H9 (cell line): Measurements from ENCODE around the gene AMACR. TPM values are rescaled to one million over a fixed set of nuclear protein-coding genes. Genes with fewer than 3 reads are reported as not detected.

Source experiments
- DNase-seq: peaks from one replicate; pipeline ENCODE4 v3.0.0-alpha.2; 2017
- H2AFZ ChIP-seq: one replicate; pipeline ENCODE4 v1.6.1; 2013; ENCODE audit warnings: mild to moderate bottlenecking, low read length, control low read depth, moderate library complexity
- H2AK5ac ChIP-seq: 2 replicates; pipeline ENCODE4 v1.6.1; 2013; ENCODE audit warnings: low read length, control low read depth, mixed read lengths; ENCODE audit not compliant: insufficient read length
- H2BK120ac ChIP-seq: one replicate; pipeline ENCODE4 v1.6.1; 2013; ENCODE audit warnings: low read depth, mild to moderate bottlenecking, low read length, control low read depth, inconsistent platforms; ENCODE audit not compliant: poor library complexity, severe bottlenecking
- H2BK12ac ChIP-seq: 2 replicates; pipeline ENCODE4 v1.6.1; 2013; ENCODE audit warnings: low read length, control low read depth, mixed read lengths, low read depth; ENCODE audit not compliant: insufficient read length
- H2BK15ac ChIP-seq: 2 replicates; pipeline ENCODE4 v1.6.1; 2013; ENCODE audit warnings: low read depth, low read length, control low read depth
- H2BK20ac ChIP-seq: one replicate; pipeline ENCODE4 v1.6.1; 2013; ENCODE audit warnings: low read depth, mild to moderate bottlenecking, low read length, control low read depth, inconsistent platforms; ENCODE audit not compliant: poor library complexity, severe bottlenecking
- H2BK5ac ChIP-seq: 2 replicates; pipeline ENCODE4 v1.6.1; 2013; ENCODE audit warnings: low read length, control low read depth, mixed read lengths; ENCODE audit not compliant: insufficient read length
- H3K14ac ChIP-seq: 2 replicates; pipeline ENCODE4 v1.6.1; 2013; ENCODE audit warnings: low read length, control low read depth; ENCODE audit not compliant: insufficient read depth
- H3K18ac ChIP-seq: 2 replicates; pipeline ENCODE4 v1.6.1; 2013; ENCODE audit warnings: low read depth, mild to moderate bottlenecking, mixed read lengths, low read length, control low read depth; ENCODE audit not compliant: insufficient read length
- H3K23ac ChIP-seq: 2 replicates; pipeline ENCODE4 v1.6.1; 2013; ENCODE audit warnings: low read length, control low read depth, mixed read lengths, low read depth; ENCODE audit not compliant: insufficient read length
- H3K23me2 ChIP-seq: 2 replicates; pipeline ENCODE4 v1.6.1; 2013; ENCODE audit warnings: low read depth, mild to moderate bottlenecking, mixed read lengths, low read length, control low read depth; ENCODE audit not compliant: insufficient read length, poor library complexity, severe bottlenecking
- H3K27ac ChIP-seq: 2 replicates; pipeline ENCODE4 v1.5.1; 2013; ENCODE audit warnings: low read length, control low read depth, mixed read lengths, low read depth; ENCODE audit not compliant: insufficient read length
- H3K27me3 ChIP-seq: 2 replicates; pipeline ENCODE4 v1.6.1; 2013; ENCODE audit warnings: low read length, control low read depth, inconsistent platforms; ENCODE audit not compliant: insufficient read depth
- H3K4ac ChIP-seq: 2 replicates; pipeline ENCODE4 v1.6.1; 2013; ENCODE audit warnings: low read depth, mild to moderate bottlenecking, control low read depth, inconsistent platforms, low read length, moderate library complexity
- H3K4me1 ChIP-seq: 2 replicates; pipeline ENCODE4 v1.6.1; 2013; ENCODE audit warnings: low read length, control low read depth, inconsistent platforms; ENCODE audit not compliant: insufficient read depth
- H3K4me2 ChIP-seq: 2 replicates; pipeline ENCODE4 v1.6.1; 2013; ENCODE audit warnings: low read length, control low read depth, mixed read lengths; ENCODE audit not compliant: insufficient read length, insufficient read depth
- H3K56ac ChIP-seq: 2 replicates; pipeline ENCODE4 v1.6.1; 2013; ENCODE audit warnings: low read depth, mild to moderate bottlenecking, mixed read lengths, low read length, control low read depth; ENCODE audit not compliant: insufficient read length
- H3K79me1 ChIP-seq: 2 replicates; pipeline ENCODE4 v1.6.1; 2013; ENCODE audit warnings: low read depth, mild to moderate bottlenecking, moderate library complexity, low read length, control low read depth, inconsistent platforms; ENCODE audit not compliant: insufficient read depth, poor library complexity, severe bottlenecking
- H3K79me2 ChIP-seq: 2 replicates; pipeline ENCODE4 v1.6.1; 2013; ENCODE audit warnings: low read length, control low read depth, inconsistent platforms; ENCODE audit not compliant: insufficient read depth
- H3K9ac ChIP-seq: 2 replicates; pipeline ENCODE4 v1.6.1; 2013; ENCODE audit warnings: low read length, control low read depth, mixed read lengths; ENCODE audit not compliant: insufficient read length; ENCODE audit errors: extremely low read depth
- H3K9me3 ChIP-seq: one replicate; pipeline ENCODE4 v1.6.1; 2013; ENCODE audit warnings: low read depth, low read length, inconsistent platforms; ENCODE audit not compliant: control insufficient read depth
- H3T11ph ChIP-seq: one replicate; pipeline ENCODE4 v1.6.1; 2013; ENCODE audit warnings: mild to moderate bottlenecking, low read length, control low read depth, inconsistent platforms
- H4K20me1 ChIP-seq: one replicate; pipeline ENCODE4 v1.6.1; 2013; ENCODE audit not compliant: control insufficient read depth, insufficient read length, insufficient read depth
- H4K5ac ChIP-seq: 2 replicates; pipeline ENCODE4 v1.6.1; 2013; ENCODE audit warnings: low read depth, mild to moderate bottlenecking, mixed read lengths, low read length, control low read depth; ENCODE audit not compliant: insufficient read length
- H4K8ac ChIP-seq: replicated peaks from 2 replicates; pipeline ENCODE4 v1.6.1; 2013; ENCODE audit warnings: low read length, control low read depth, mixed read lengths, low read depth; ENCODE audit not compliant: insufficient read length
- H4K91ac ChIP-seq: 2 replicates; pipeline ENCODE4 v1.6.1; 2013; ENCODE audit warnings: low read depth, mild to moderate bottlenecking, moderate library complexity, mixed read lengths, low read length, control low read depth; ENCODE audit not compliant: insufficient read length
- H3K27ac Mint-ChIP-seq, 3 experiments: 2 replicates in 2 of 3; 3 replicates in 1 of 3; pipeline ENCODE4 v1.8.0; 2020 to 2021; ENCODE audit warnings: mixed read lengths in 3 of 3, mild to moderate bottlenecking in 1 of 3, moderate library complexity in 1 of 3
- H3K27me3 Mint-ChIP-seq: 2 replicates; pipeline ENCODE4 v1.8.0; 2021; ENCODE audit warnings: low read depth, mild to moderate bottlenecking, moderate library complexity, mixed read lengths
- H3K36me3 Mint-ChIP-seq, 3 experiments: 2 replicates in 2 of 3; 3 replicates in 1 of 3; pipeline ENCODE4 v1.8.0; 2020 to 2021; ENCODE audit warnings: low read depth in 3 of 3, mixed read lengths in 3 of 3; ENCODE audit not compliant: insufficient read depth in 1 of 3
- H3K4me1 Mint-ChIP-seq, 2 experiments: 2 replicates each; pipeline ENCODE4 v1.8.0; 2020; ENCODE audit warnings: mixed read lengths in 2 of 2
- H3K4me3 Mint-ChIP-seq, 2 experiments: 2 replicates in 1 of 2; 3 replicates in 1 of 2; pipeline ENCODE4 v1.8.0; 2020 to 2021; ENCODE audit warnings: mild to moderate bottlenecking in 2 of 2, mixed read lengths in 2 of 2, moderate library complexity in 1 of 2
- H3K9me3 Mint-ChIP-seq, 2 experiments: 2 replicates in 1 of 2; 3 replicates in 1 of 2; pipeline ENCODE4 v1.8.0; 2020; ENCODE audit warnings: mild to moderate bottlenecking in 2 of 2, mixed read lengths in 2 of 2, moderate library complexity in 1 of 2
- CTCF ChIP-seq: fragments of 200-600 bp; sonication (generic); conservative IDR thresholded peaks from 3 replicates; pipeline ENCODE4 v1.8.0; 2021; ENCODE audit warnings: antibody characterized with exemption, mild to moderate bottlenecking
- WGBS: extraction: QIAGEN DNeasy Blood & Tissue Kit; methylation state at CpG from one replicate; pipeline ENCODE4 v1.1.7; 2013; ENCODE audit warnings: missing lambda C conversion rate, low lambda C conversion rate, mixed read lengths; ENCODE audit not compliant: insufficient read length; ENCODE audit errors: extremely low coverage; 5-methylcytosine and 5-hydroxymethylcytosine counted together
- total RNA-seq: library from RNA; stranded (reverse); gene quantifications from 2 replicates; pipeline ENCODE4 v1.2.1, GENCODE V29; 2021

Gene AMACR
- total RNA-seq, 1 experiment from 2014 or later = 9.7 TPM

GRCh38 chr5:34054400-34054729 lies 46.5 kb upstream of the AMACR start:
- Mint-ChIP-seq H3K36me3 (peaks cover 0 to 15% (median 0%) of the 10 kb centered on the region in 3 experiments; a peak in 1 of 7 replicates), H3K27ac (no peak overlapping the region), H3K4me1 (no peaks in the 10 kb centered on the region), H3K4me3 (no peak overlapping the region), H3K27me3 (no peaks in the 10 kb centered on the region), H3K9me3 (no peaks in the 10 kb centered on the region)
- Histone ChIP-seq H4K91ac (no peak overlapping the region), H3K9me3 (no peaks in the 10 kb centered on the region), H2BK12ac (no peak overlapping the region), H2AK5ac (no peak overlapping the region), H4K8ac (no peak overlapping the region), H2BK120ac (no peak overlapping the region), H3K9ac (no peak overlapping the region), H3K4ac (no peak overlapping the region), H3K79me2 (no peaks in the 10 kb centered on the region), H2BK20ac (no peak overlapping the region), H3T11ph (no peak overlapping the region), H3K14ac (no peak overlapping the region), H3K4me2 (no peak overlapping the region), H3K27me3 (no peaks in the 10 kb centered on the region), H2BK5ac (no peak overlapping the region), H3K4me1 (no peaks in the 10 kb centered on the region), H3K56ac (no peak overlapping the region), H3K23ac (no peak overlapping the region), H4K20me1 (no peaks in the 10 kb centered on the region), H3K79me1 (no peaks in the 10 kb centered on the region), H3K18ac (no peak overlapping the region), H2AFZ (no peak overlapping the region), H2BK15ac (no peak overlapping the region), H4K5ac (no peak overlapping the region), H3K27ac (no peak overlapping the region), H3K23me2 (no peaks in the 10 kb centered on the region)
- DNase-seq = no peak
- TF ChIP-seq CTCF = no peak
- WGBS = no CpG with 5 or more reads among the region's 1 CpG
